Amygdala (tissue), 56 donors: Measurements from ENCODE around the gene JAM2.
"Not testable (repeated sequence)": the region's sequence is repeated elsewhere in the genome, so short reads cannot be mapped to it uniquely, and the experiment has no call there.

ENCODE experiments used
- DNase-seq, 56 donors: peaks; one replicate each; lab custom pipeline; 2025; lab: John Stamatoyannopoulos, UW

Gene JAM2, protein sequence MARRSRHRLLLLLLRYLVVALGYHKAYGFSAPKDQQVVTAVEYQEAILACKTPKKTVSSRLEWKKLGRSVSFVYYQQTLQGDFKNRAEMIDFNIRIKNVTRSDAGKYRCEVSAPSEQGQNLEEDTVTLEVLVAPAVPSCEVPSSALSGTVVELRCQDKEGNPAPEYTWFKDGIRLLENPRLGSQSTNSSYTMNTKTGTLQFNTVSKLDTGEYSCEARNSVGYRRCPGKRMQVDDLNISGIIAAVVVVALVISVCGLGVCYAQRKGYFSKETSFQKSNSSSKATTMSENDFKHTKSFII

DNA sequence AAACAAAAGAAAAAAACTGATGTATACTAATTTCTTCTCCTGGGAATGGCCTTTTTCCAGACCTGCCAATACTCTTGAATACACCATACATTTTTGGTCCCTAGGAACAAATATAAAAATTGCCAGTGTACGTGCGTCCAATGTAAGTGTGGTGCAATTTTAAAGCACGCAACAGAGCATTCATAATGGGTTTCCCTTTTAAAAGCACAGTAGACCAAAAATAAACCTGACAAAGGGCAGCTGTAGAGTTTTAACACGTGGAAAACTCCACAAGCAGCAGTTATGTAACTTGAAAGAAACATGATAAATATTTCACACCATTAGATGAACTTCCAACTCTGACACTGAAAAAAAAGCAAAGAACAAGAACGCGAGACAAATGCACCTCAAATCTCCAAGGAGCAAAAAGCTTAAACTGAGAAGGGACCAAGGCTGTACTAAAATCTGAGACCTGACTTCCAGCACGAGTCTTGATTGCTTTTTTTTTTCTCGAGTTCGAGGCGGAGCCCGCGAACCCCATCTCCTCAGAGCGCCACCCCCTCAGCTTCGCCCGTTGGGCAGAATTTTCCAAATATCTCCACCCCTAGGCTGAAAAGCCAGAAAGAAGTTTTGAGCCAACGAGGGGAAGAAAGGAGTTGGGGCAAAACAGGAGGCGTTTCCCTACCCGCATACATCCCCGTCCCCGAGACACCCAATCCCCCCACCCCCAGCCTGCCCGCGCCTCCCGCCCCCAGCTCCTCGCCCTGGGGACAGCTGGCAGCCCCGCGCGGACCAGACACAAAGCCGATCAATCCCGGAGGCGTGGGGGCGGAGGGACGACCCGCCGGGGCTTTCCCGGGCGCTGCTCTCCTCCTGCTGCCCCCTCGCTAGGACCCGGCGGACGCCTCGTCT, at the start of gene JAM2:
Gene JAM2 (plus strand): TSS at position 599 of the 891 bp plus-strand sequence. CDS start 564 bp downstream, outside the sequence.
- peak in 41 of 56 donors; percentile 8 to 70 (median 38) for DNase-seq

DNA sequence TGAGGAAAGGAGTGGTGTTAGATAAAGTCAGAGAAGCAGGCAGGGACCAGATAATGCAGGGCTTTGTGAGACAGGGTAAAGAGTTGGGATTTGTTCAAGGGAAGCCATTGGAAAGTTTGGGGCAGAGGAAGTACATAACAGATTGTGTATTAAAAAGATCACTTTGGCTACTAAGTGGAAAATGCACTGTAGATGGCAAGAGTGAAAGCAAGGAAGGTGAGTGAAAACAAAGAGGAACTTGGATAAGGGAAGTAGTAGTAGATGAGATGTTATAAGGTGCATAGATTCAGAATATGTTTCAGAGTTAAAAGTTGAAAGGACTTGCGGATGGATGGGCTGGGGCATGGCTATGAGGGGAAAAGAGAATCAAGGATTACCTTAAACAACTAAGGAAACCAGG, 49.2 kb upstream of the JAM2 start:
- DNase-seq = no peak

DNA sequence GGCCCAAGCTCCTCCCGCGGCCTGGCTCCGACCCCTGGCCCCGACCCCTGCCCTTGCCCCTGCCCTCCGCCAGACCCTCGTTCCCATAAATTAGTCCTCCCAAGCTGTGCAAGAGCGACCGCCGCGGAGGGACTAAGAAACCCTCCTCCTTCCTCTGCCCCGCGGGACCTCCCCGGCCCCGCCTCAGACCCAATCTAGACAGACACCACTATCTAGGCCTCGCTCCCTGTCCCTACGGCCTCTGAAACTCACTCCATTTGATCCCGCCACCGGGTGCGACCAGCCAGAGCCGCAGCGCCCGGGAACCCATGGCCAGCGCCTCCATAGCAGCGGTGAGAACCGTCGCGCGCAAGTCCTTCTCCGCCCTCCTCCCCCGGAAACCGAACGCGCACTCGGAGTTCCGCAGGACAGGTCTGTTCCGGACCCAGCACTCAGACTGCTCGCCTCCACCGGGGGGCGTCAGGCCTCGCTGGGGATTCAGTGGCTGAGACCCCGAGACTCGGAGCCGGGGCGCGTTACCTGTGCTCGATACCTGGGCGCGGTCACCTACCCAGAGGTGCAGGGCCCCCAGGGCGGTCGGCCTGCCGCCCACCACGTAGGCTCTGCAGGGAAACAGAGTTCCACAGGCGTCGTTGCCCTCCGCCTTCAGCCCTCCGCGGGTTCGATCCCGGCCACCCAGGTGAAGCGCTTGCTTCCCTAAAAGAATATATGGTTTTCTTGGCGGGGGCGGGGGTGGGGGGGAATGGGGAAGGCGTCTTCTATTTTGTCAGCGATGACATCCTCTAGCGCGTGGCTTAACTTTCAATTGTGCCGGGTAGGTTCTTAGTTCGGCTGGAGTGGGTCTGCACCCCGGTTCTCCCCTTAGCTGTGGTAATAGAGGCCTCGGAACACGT, 31.7 kb upstream of the JAM2 start, which contains the start of gene MRPL39:
Gene MRPL39 (minus strand): TSS at position 331 of the 893 bp plus-strand sequence. CDS start 6 bp downstream, at position 325.
- peak; percentile 9 to 88 (median 76) for DNase-seq

DNA sequence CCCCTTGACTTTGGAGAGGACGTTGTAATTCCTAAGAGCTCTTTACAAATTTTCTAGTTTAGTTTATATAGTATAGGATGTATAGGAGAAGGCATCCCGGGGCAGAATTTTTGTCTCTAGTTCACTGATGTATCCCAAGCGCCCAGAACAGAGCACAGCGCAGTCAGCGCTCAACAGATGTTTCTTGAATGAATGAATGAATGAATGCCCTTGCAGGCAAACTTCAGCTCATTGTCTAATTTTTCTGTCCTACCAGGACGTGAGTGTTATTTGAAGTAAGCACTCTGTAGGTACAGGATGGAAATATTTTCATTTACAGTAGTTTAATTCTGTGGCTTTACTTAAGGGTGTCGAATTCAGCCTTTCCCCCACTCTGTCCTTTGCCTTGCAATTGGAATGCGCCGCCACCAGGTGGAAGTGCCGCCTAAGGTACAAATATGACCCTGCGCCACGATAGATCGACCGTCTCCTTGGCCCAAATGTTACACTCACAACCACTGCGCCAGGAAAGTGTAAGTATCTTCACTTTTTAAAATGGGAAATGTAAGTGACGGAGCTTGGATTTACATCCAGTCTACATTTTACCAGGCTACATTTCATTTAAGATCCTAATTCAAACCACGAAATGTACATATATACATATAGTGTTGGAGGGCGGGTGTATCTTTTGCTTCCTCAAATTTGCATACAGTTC, 30.9 kb upstream of the JAM2 start:
- peak in 55 of 56 donors; percentile 3 to 86 (median 52) for DNase-seq

DNA sequence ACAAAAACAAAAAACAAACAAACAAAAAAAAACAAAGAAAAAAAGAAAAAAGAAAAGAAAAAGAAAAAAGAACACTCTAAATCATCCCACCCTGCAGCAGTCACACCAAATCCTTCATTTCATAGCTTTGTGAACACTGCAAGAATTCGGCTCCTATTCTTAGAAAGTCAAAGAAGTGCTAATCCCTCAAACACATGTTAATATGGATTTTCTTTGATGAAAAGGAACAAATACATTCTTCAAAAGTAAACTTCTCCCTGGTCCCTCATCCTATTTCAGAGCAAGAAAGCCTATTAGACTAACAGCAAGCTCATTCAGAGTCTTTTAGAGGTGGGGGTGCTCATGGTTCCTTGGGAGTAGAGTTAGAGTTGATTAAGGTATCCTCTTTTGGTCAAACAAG, 24.6 kb upstream of the JAM2 start:
- DNase-seq = no peak

DNA sequence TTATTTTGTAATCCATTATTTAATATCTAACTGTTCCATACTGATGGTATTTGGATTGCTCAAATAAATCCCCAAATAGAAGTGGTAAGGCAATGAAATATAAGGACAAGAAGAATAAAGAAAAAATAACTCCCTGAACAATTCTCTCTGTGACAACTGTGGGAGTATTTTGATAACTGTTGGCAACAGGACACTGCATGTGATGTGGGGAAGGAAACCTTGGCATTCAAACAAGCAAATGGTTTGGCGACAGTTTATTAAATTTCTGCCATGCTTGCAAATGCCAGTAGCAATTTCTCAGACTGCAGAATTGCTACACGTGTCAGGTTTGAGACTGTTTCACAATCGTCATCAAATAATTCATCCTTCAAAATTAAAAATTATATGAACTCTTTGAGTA, 23.2 kb upstream of the JAM2 start:
- DNase-seq = peak in 3 of 56 donors; percentile 1 to 6 (median 6)

DNA sequence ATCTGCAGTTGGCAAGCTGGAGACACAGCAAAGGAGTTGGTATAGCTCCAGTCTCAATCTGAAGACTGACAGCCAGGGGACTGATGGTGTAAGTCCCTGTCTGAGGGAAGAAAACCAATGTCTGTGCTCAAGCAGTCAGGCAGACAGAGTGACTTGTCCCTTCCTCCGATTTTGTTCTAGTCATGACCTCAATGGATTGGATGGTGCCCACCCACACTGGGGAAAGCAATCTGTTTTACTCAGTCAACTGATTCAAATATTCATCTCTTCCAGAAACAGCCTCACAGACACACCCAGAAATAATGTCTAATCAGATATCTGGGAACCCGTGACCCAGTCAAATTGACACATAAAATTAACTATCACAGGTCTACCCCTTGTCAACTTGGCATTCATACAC, 19.9 kb upstream of the JAM2 start:
- no peak for DNase-seq

DNA sequence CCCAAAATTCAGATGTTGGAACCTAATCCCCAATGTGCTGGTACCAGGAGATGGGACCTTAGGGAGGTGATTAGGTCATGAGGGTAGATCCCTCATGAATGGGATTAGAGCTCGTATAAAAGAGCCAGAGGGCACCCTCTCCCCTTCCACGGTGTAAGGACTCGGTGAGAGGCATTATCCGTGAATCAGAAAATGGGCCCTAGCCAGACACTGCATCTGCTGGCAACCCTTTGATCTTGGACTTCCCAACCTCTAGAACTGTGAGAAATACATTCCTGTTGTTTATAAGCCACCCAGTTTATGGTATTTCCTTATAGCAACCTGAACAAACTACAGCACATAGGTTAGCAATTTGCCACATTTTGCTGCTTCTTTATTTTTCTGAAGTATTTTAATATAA, 14.5 kb upstream of the JAM2 start:
- DNase-seq = no peak

DNA sequence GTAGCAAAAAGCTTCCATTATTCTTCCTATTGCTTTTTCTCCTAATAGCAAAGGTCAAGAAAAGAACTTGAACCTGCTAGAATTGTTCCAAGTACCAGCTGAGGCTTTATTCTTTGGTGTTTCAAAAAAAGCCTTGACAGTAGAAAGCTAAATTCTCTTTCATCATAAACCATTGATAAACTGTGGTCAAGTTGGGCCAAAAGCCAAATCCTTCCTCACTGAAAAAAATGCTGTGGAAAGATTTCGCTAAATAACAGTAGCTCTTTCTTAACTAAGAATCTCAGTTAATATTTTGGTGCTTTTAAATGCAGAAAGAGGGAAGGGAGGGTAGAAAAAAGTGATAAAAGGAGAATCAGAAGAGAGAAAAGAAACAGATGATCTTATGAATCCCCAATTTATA, 14.0 kb upstream of the JAM2 start:
- no peak for DNase-seq

DNA sequence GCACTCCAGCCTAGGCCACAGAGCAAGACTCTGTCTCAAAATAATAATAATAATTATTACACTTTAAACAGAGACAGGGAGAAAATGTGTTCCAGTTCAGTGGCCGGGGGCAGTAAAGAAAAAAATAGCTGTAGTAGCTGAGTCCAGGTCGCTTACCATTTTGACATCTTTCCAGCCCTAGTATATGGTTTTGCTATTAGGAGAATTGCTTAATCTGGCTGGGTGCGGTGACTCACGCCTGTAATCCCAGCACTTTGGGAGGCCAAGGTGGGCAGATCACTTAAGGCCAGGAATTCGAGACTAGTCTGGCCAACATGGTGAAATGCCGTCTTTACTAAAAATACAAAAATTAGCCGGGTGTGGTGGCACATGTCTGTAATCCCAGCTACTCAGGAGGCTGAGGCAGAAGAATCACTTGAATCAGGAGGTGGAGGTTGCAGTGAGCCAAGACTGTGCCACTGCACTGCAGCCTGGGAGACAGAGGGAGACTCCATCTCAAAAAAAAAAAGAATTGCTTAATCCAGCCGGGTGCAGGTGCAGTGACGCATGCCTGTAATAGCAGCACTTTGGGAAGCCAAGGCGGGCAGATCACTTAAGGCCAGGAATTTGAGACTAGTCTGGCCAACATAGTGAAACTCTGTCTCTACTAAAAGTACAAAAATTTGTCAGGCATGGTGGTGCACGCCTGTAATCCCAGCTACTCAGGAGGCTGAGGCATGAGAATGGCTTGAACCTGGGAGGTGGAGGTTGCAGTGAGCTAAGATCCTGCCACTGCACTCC, 13.1 kb upstream of the JAM2 start:
- not testable (repeated sequence) for DNase-seq

DNA sequence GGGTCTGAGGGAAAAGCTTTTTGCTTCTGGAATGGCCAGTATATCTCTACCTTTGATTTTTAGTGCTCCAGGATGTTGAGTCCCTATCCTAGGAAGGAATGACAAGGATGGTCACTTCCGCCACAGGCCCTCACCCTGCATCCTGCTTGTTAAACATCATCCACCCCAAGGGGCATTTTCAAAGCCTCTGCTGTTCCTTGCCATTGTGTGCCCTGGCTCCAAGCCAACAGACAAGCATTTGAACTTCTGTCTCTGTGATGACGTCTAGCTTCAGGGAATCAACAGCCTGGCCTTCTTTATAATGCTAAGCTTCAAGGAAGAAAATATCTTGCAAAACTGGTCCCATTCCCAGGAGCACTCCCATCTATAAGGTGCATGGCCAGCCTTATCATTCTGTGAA, 12.3 kb upstream of the JAM2 start:
- DNase-seq = peak in 3 of 56 donors; percentile 3 to 68 (median 15)

DNA sequence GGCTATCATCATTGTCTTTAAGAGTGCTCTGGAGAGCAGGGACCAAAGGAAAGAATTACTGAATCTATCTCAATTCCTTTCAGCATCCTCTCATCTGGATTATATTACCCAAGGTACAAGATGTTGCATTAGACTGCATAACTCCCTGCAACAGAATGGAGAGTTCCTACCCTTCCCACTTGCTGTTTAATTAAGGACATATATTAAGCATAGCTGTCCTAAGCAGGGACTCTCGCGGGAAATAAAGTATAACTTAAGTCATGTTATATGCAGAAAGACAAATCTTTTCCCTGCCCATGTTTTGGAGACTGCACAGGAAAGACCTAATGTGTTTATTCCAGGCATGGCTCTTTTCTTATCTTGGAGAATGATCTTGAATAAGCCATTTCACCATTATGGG, 6.8 kb upstream of the JAM2 start:
- no peak for DNase-seq

DNA sequence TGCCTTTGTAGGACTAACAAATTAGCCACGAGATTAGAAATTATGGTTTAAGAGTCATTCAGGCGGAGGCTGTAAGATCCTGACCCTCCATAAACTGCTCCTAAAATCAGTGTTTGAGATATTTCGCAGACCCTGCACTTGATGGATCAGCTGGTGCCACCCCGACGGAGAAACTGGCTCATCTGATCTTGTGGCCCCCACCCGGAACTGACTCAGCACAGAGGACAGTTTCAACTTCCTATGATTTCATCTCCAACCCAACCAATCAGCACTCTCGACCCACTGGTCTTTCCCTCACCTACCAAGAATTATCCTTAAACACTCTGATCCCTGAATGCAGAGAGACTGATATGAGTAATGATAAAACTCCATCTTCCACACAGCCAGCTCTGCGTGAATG, 3.7 kb upstream of the JAM2 start:
- DNase-seq = no peak

DNA sequence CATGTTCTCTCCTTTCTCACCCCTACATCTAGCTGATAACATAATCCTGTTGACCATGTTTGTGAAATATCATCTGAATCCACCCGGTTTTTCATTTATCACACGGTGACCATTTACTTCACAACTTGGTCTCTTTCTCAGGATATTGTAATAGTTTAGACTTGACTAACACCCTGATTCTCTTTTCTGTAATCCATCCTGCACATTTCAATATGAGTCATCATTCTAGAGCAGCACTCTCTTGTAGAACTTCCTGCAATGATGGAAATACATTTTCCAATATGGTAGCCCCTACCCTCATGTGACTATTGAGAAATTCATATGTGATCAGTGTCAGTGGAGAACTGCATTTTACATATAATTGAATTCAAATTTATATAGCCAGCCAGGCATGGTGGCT, 2.3 kb upstream of the JAM2 start:
- no peak for DNase-seq

DNA sequence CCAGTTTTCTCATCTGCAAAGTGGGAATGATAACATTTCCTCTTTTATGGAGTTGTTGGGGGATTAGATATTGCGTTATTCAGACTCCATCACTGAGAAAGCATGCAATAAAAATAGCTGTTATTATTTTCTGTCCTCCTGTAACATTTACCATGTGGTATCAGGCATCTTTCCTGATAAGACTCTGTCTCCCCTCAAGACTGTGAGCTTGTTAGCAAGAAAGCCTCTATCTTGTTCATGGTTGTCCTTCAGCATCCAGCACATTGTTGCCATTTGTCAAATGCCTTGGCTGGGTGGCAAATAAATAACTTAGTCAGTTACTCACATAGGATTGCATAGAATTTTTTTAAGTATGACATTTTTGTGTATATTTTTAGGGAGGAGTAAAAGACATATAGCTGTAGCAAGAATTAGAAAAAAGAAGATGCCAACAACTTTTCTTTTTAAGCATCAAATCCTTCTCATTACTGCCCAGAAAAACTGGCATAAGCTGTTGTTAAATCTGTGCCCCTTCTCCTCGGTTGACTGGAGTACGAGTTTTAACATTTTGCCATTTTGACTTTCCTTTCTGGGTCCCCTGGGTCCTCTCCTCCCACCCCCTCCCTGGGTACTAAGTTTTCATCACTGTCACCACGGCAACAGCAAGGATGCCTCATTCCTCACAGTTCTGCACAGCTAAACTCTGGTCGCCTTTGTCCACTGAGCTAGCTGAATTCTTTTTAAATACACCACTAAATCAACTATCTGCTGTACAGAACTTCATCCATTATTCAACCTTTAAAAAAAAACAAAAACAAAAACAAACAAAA, 1.0 kb upstream of the JAM2 start:
- DNase-seq = peak in 1 of 56 donors; percentile 15

DNA sequence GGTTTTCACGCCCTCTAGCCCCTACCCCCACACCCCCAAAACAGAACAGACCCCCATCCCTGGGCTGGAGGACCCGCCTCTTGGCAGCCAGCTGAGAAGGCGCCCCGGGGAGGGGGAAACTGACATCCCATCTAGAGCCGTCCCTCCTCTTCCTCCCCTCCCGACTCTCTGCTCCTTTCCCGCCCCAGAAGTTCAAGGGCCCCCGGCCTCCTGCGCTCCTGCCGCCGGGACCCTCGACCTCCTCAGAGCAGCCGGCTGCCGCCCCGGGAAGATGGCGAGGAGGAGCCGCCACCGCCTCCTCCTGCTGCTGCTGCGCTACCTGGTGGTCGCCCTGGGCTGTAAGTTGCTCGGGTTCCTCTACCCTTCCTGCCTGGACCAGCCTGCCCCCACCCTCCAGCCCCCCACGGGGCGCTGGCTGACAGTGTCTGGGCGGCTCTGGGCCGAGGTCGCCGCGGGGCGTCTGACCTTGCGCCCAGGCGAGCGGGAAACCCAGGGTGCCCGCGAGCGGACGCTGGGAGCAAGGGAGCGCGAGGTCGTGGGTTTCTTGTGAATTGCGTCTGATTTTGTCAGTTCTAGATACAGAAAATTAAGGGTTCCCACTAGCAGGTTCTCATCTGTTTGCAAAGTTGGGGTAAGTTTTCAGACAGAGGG, 618 bp downstream of the JAM2 start:
- peak in 47 of 56 donors; percentile 9 to 70 (median 39) for DNase-seq

DNA sequence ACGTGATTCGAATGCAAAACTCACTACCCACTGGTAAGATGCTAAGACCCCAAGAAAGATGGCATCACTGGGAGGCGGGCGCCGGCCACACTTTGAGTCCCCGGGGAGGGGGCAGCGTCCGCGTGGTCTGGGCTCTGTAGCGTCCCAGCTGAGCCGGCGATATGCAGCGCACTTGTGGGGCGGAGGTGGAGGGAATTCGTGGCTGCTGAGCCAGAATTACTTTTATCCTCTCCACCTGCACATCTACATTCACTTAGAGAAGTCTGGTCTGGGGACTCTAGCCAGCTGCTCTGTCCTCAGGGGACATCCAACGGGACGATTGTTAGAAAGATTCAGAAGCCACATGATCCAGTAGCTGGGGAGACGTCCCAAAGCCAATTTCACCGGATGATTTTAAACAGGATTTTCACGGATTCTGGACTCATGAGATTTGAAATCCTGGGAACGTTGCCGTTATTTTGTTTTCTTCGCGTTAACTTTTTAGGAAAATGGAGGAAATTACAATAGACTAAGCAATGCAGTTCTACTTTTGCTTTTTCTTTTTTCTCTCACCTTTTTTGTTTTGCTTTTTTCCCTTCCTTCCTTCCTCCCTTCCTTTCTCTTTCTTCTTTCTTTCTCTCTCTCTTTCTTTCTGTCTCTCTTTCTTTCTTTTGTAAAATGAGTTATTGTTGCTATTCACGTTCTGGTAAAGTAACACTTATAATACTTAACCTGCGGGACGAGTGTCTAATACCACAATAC, 1.3 kb downstream of the JAM2 start:
- peak in 41 of 56 donors; percentile 7 to 59 (median 31) for DNase-seq
